UCSD-AML1 (cell line): ENCODE results near the gene JMJD6.
"Not testable (repeated sequence)": the region's sequence is repeated elsewhere in the genome, so short reads cannot be mapped to it uniquely, and the experiment has no call there.

Experiments
- DNase-seq: peaks from one replicate; lab custom pipeline; 2025; ENCODE audit not compliant: unreplicated experiment; lab: John Stamatoyannopoulos, UW

Gene JMJD6

GRCh38 chr17:76718516-76718915 lies 7.9 kb downstream of the JMJD6 start:
- DNase-seq = no peak

GRCh38 chr17:76716839-76717215 lies 9.6 kb downstream of the JMJD6 start:
- no peak for DNase-seq

GRCh38 chr17:76716146-76716838 lies 10.1 kb downstream of the JMJD6 start:
- DNase-seq = peak; percentile 42

- DNase-seq = no peak
Observed at GRCh38 chr17:76715496-76715830, 10.9 kb downstream of the JMJD6 start.

- DNase-seq = peak; percentile 54
Observed at GRCh38 chr17:76714822-76715495, 11.4 kb downstream of the JMJD6 start.

- DNase-seq = no peak
Observed at GRCh38 chr17:76714336-76714735, 12.1 kb downstream of the JMJD6 start.

- DNase-seq = no peak
Observed at GRCh38 chr17:76713765-76714164, 12.6 kb downstream of the JMJD6 start.

GRCh38 chr17:76712321-76712720 lies 14.1 kb downstream of the JMJD6 start:
- not testable (repeated sequence) for DNase-seq

- peak; percentile 69 for DNase-seq
Observed at GRCh38 chr17:76710863-76711611, 15.4 kb downstream of the JMJD6 start, which contains the start of gene MXRA7. Gene MXRA7, minus strand, starts transcription at chr17:76710965. Its CDS starts 19 bp downstream, at chr17:76710946.

GRCh38 chr17:76709951-76710862 lies 16.2 kb downstream of the JMJD6 start:
- not testable (repeated sequence) for DNase-seq

GRCh38 chr17:76709077-76709950 lies 17.1 kb downstream of the JMJD6 start:
- no peak for DNase-seq

- DNase-seq = no peak
Observed at GRCh38 chr17:76707985-76708807, 18.2 kb downstream of the JMJD6 start.

- no peak for DNase-seq
Observed at GRCh38 chr17:76706817-76707216, 19.6 kb downstream of the JMJD6 start.

GRCh38 chr17:76704805-76705204 lies 21.6 kb downstream of the JMJD6 start:
- no peak for DNase-seq

- no peak for DNase-seq
Observed at GRCh38 chr17:76702941-76703637, 23.3 kb downstream of the JMJD6 start.

GRCh38 chr17:76702076-76702475 lies 24.3 kb downstream of the JMJD6 start:
- no peak for DNase-seq

GRCh38 chr17:76701471-76701967 lies 24.9 kb downstream of the JMJD6 start:
- no peak for DNase-seq
